Measurements from ENCODE around the gene COL18A1. TPM values are rescaled to one million over a fixed set of nuclear protein-coding genes. Genes with fewer than 3 reads are reported as not detected.

COL18A1 gene
- polyA plus RNA-seq, 1 of the 3 experiments (the other 2 are of a cell fraction): 118 TPM

DNA sequence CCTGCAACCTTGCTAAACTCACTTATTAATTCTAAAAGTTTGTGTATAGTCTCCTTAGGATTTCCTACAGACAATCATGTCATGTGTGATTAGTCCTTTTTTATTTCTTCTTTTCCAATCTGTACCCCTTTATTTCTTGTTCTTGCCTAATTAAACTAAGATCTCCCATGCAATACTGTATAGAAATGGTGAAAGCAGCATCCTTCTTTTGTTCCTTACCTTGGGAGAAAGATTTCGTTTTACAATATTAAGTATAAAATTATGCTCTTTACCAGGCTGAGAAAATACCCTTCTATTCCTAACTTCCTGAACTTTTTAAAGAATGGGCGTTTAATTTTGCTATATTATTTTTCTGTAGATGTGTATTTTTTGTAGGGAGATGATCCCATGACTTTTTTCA is 7.6 kb upstream of the COL18A1 start:
- Histone ChIP-seq H4K20me1 (ENCODE audit: insufficient read depth) (no peaks in the 10 kb centered on the region), H3K4me1 (ENCODE audit: control insufficient read depth in 1 of 2, insufficient read depth in 2 of 2, low read depth in 1 of 2, low read length in 1 of 2) (no peaks in the 10 kb centered on the region), H3K9me3 (peaks cover 8% of the 10 kb centered on the region), H3K27me3 (ENCODE audit: insufficient read depth) (no peaks in the 10 kb centered on the region), H3K36me3 (replicated peaks in 1 of 2; ENCODE audit: control insufficient read depth in 1 of 2, insufficient read depth in 2 of 2, low read length in 1 of 2) (no peaks in the 10 kb centered on the region), H3F3A (replicated peaks; ENCODE audit: insufficient read depth) (peaks cover 5% of the 10 kb centered on the region), H3K27ac (ENCODE audit: low read depth in 2 of 2, low read length in 1 of 2) (no peak overlapping the region), H3K4me3 (ENCODE audit: low read depth in 2 of 2, low read length in 1 of 2) (no peak overlapping the region), H3K9me2 (no peaks in the 10 kb centered on the region), H3K4me2 (no peak overlapping the region), H2AFZ (ENCODE audit: low read depth) (no peak overlapping the region), H3K9ac (no peak overlapping the region), H3K79me2 (ENCODE audit: insufficient read depth) (no peaks in the 10 kb centered on the region)
- DNase-seq: no peak
- no peak for TF ChIP-seq CHD2 (IDR thresholded peaks at IDR 0.05; ENCODE audit: low read length, partially characterized antibody)
- 51% methylated on average over 2 of the region's 2 CpGs for WGBS (ENCODE audit: low lambda C conversion rate)
- CTCF ChIA-PET: no interaction called here
- POLR2A ChIA-PET: no interaction called here

DNA sequence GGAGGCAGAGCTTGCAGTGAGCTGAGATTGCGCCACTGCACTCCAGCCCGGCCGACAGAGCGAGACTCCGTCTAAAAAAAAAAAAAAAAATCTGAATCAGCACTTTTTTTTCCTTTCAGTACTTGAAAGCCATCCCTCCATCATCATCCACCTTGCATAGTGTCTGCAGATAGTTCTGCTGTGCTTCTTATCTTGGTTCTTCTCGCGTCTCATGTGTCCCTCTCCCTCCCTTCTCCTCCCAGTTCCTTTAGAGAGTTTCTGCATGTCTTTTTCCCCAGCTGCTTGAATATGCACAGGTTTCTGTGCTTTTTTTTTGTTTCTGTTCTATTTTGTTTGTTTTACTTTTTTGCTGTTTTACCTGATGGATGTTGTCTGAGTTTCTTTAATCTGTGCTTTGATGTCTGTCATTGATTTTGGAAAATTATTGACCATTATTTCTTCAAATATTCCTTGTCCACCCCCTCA is 3.9 kb upstream of the COL18A1 start:
- H3K36me3 ChIP-seq (replicated peaks in 1 of 2; ENCODE audit: control insufficient read depth in 1 of 2, insufficient read depth in 2 of 2, low read length in 1 of 2): no peaks in the 10 kb centered on the region
- H3K9me2 ChIP-seq: no peaks in the 10 kb centered on the region
- H3K4me1 ChIP-seq (ENCODE audit: control insufficient read depth in 1 of 2, insufficient read depth in 2 of 2, low read depth in 1 of 2, low read length in 1 of 2): peaks cover 0 to 6% of the 10 kb centered on the region in 2 experiments; a peak in 1 of 4 replicates
- no peak overlapping the region for H3K9ac ChIP-seq
- peaks cover 5% of the 10 kb centered on the region for H3F3A ChIP-seq (replicated peaks; ENCODE audit: insufficient read depth)
- no peak overlapping the region for H3K4me3 ChIP-seq (ENCODE audit: low read depth in 2 of 2, low read length in 1 of 2)
- WGBS (ENCODE audit: low lambda C conversion rate): 67% methylated on average over 7 of the region's 7 CpGs
- H3K4me2 ChIP-seq: no peak overlapping the region
- H3K79me2 ChIP-seq (ENCODE audit: insufficient read depth): peaks cover 6% of the 10 kb centered on the region
- DNase-seq: no peak
- H4K20me1 ChIP-seq (ENCODE audit: insufficient read depth): peaks cover under 1% of the 10 kb centered on the region; the same call in 1 of the 2 replicates
- ChIA-PET CTCF (interaction anchor here (1.1 kb wide), 1 partner anchor 108 kb away, joined by 4 read pairs; no protein-coding TSS in a partner anchor), POLR2A (no interaction called here)
- H3K9me3 ChIP-seq: peaks cover 8% of the 10 kb centered on the region
- H3K27me3 ChIP-seq (ENCODE audit: insufficient read depth): no peaks in the 10 kb centered on the region
- no peak overlapping the region for H2AFZ ChIP-seq (ENCODE audit: low read depth)
- TF ChIP-seq, protein P1, sequence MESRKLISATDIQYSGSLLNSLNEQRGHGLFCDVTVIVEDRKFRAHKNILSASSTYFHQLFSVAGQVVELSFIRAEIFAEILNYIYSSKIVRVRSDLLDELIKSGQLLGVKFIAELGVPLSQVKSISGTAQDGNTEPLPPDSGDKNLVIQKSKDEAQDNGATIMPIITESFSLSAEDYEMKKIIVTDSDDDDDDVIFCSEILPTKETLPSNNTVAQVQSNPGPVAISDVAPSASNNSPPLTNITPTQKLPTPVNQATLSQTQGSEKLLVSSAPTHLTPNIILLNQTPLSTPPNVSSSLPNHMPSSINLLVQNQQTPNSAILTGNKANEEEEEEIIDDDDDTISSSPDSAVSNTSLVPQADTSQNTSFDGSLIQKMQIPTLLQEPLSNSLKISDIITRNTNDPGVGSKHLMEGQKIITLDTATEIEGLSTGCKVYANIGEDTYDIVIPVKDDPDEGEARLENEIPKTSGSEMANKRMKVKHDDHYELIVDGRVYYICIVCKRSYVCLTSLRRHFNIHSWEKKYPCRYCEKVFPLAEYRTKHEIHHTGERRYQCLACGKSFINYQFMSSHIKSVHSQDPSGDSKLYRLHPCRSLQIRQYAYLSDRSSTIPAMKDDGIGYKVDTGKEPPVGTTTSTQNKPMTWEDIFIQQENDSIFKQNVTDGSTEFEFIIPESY (IDR thresholded peaks at IDR 0.05; ENCODE audit: borderline replicate concordance, low read depth): no peak
- TF ChIP-seq GATA2 (CRISPR knock-in tag; IDR thresholded peaks at IDR 0.05): no peak
- H3K27ac ChIP-seq (ENCODE audit: low read depth in 2 of 2, low read length in 1 of 2): no peak overlapping the region

DNA sequence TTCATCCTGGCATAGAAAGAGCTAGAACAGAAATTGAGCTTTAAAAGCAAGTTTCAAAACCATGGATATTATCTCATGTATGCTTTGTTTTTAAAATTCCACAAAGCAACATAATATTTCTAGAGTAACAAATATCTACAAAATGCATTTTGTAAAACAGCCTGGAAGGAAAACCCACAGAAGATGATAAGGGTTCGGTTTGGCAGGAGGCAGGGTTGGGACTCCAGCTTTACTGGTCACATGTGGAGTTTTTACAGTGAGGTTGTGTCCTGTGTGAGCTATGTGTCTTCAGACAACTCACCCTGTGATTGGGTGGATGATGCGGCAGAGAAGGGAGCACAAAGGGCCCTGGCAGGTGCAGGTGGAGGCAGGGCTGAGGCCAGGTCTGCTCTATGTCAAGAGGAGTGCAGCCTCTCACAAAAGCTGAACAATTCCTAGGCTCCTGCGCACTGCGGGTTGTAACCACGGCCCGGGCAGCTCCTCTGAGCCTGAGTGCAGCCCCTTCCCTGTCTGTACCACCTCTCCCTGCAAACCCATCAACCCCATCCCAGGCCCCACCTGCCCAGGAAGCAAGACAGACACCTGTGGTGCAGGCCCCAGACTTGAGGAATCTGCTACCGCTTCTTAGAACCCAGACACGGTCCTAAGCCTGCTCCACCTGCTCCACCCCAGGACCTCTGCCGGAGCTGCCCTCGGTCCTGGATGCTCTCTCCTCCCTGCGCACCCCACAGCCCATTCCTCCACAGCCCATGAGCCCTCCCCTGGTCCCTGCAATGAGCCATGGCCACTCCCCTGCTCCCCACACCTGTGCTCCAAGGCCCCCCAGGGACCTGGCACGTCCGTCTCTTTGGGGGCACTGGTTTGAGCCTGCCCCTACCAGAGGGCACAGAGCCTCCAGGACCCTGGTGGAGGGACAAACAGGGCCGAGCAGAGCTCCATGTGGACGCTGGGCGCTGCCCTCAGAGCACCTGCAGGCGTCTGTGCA is 2.8 kb upstream of the COL18A1 start:
- Histone ChIP-seq H3K79me2 (ENCODE audit: insufficient read depth) (peaks cover 17% of the 10 kb centered on the region), H3K9me2 (no peaks in the 10 kb centered on the region), H3K4me3 (ENCODE audit: low read depth in 2 of 2, low read length in 1 of 2) (no peak overlapping the region), H3K4me2 (no peak overlapping the region), H3K27ac (ENCODE audit: low read depth in 2 of 2, low read length in 1 of 2) (no peak overlapping the region), H4K20me1 (ENCODE audit: insufficient read depth) (peaks cover 11% of the 10 kb centered on the region), H3F3A (replicated peaks; ENCODE audit: insufficient read depth) (peaks cover 5% of the 10 kb centered on the region), H3K36me3 (replicated peaks in 1 of 2; ENCODE audit: control insufficient read depth in 1 of 2, insufficient read depth in 2 of 2, low read length in 1 of 2) (no peaks in the 10 kb centered on the region), H3K4me1 (ENCODE audit: control insufficient read depth in 1 of 2, insufficient read depth in 2 of 2, low read depth in 1 of 2, low read length in 1 of 2) (peaks cover 6 to 14% of the 10 kb centered on the region in 2 experiments; a peak in 1 of 4 replicates), H3K9me3 (peaks cover 8% of the 10 kb centered on the region), H3K9ac (no peak overlapping the region), H3K27me3 (ENCODE audit: insufficient read depth) (no peaks in the 10 kb centered on the region), H2AFZ (ENCODE audit: low read depth) (no peak overlapping the region)
- no peak for DNase-seq
- WGBS (ENCODE audit: low lambda C conversion rate): 75% methylated on average over 12 of the region's 17 CpGs
- ChIA-PET CTCF (interaction anchor here (0.7 to 1.1 kb wide), 3 partner anchors 15 to 109 kb away, joined by 3 to 4 read pairs (median 3); no protein-coding TSS in a partner anchor), POLR2A (no interaction called here)
- no peak for TF ChIP-seq RXRA (IDR thresholded peaks at IDR 0.05; ENCODE audit: borderline replicate concordance, low read depth)
- no peak for TF ChIP-seq NRF1 (IDR thresholded peaks at IDR 0.05; ENCODE audit: low read depth, low read length)
- no peak for TF ChIP-seq CHD2 (IDR thresholded peaks at IDR 0.05; ENCODE audit: low read length, partially characterized antibody)
- TF ChIP-seq JUND (IDR thresholded peaks at IDR 0.05): no peak
- no peak for TF ChIP-seq MEF2A (IDR thresholded peaks at IDR 0.05; ENCODE audit: borderline replicate concordance, low read depth)
- TF ChIP-seq EZH2phosphoT487 (IDR thresholded peaks at IDR 0.05; ENCODE audit: borderline replicate concordance, low read depth): no peak
- TF ChIP-seq, protein P2, sequence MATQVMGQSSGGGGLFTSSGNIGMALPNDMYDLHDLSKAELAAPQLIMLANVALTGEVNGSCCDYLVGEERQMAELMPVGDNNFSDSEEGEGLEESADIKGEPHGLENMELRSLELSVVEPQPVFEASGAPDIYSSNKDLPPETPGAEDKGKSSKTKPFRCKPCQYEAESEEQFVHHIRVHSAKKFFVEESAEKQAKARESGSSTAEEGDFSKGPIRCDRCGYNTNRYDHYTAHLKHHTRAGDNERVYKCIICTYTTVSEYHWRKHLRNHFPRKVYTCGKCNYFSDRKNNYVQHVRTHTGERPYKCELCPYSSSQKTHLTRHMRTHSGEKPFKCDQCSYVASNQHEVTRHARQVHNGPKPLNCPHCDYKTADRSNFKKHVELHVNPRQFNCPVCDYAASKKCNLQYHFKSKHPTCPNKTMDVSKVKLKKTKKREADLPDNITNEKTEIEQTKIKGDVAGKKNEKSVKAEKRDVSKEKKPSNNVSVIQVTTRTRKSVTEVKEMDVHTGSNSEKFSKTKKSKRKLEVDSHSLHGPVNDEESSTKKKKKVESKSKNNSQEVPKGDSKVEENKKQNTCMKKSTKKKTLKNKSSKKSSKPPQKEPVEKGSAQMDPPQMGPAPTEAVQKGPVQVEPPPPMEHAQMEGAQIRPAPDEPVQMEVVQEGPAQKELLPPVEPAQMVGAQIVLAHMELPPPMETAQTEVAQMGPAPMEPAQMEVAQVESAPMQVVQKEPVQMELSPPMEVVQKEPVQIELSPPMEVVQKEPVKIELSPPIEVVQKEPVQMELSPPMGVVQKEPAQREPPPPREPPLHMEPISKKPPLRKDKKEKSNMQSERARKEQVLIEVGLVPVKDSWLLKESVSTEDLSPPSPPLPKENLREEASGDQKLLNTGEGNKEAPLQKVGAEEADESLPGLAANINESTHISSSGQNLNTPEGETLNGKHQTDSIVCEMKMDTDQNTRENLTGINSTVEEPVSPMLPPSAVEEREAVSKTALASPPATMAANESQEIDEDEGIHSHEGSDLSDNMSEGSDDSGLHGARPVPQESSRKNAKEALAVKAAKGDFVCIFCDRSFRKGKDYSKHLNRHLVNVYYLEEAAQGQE (IDR thresholded peaks at IDR 0.05; ENCODE audit: low read depth, low read length): no peak
- no peak for TF ChIP-seq YY1 (IDR thresholded peaks at IDR 0.05; ENCODE audit: low read depth)
- no peak for TF ChIP-seq FOXM1 (IDR thresholded peaks at IDR 0.05; ENCODE audit: low read depth)
- TF ChIP-seq FOSL2 (IDR thresholded peaks at IDR 0.05; ENCODE audit: borderline replicate concordance, low read depth): no peak
- TF ChIP-seq TEAD4 (IDR thresholded peaks at IDR 0.05; ENCODE audit: borderline replicate concordance, insufficient read depth): no peak
- TF ChIP-seq NFIC (IDR thresholded peaks at IDR 0.05; ENCODE audit: borderline replicate concordance): no peak
